Loucy (cell line): Measurements from ENCODE around the gene SYNE1.

ENCODE experiments used
- H2AFZ ChIP-seq: fragments of 200-600 bp; sonication (generic); 2 replicates; pipeline ENCODE4 v1.6.0; 2016; ENCODE audit warnings: antibody characterized with exemption, mild to moderate bottlenecking, low read length, moderate library complexity
- H3F3A ChIP-seq: fragments of 200-600 bp; 2 replicates; pipeline ENCODE4 v1.6.0; 2016; ENCODE audit warnings: antibody characterized with exemption, low read depth, mild to moderate bottlenecking
- H3K27me3 ChIP-seq: fragments of 200-600 bp; sonication (generic); 2 replicates; pipeline ENCODE4 v1.6.1; 2014; ENCODE audit warnings: low read length, mild to moderate bottlenecking; ENCODE audit not compliant: insufficient read depth, poor library complexity, severe bottlenecking
- H3K36me3 ChIP-seq: fragments of 200-600 bp; sonication (generic); 2 replicates; pipeline ENCODE4 v1.6.1; 2016; ENCODE audit warnings: low read length; ENCODE audit not compliant: insufficient read depth
- H3K4me1 ChIP-seq: fragments of 200-600 bp; sonication (generic); 2 replicates; pipeline ENCODE4 v1.5.1; 2014; ENCODE audit warnings: low read length, mild to moderate bottlenecking; ENCODE audit not compliant: insufficient read depth, poor library complexity, severe bottlenecking
- H3K4me2 ChIP-seq: fragments of 200-600 bp; sonication (generic); 2 replicates; pipeline ENCODE4 v1.6.0; 2014; ENCODE audit warnings: antibody characterized with exemption, low read length, low read depth, mild to moderate bottlenecking; ENCODE audit not compliant: poor library complexity, severe bottlenecking
- H3K4me3 ChIP-seq: fragments of 200-600 bp; sonication (generic); 2 replicates; pipeline ENCODE4 v1.5.1; 2014; ENCODE audit warnings: low read length, mild to moderate bottlenecking, mixed read lengths; ENCODE audit not compliant: poor library complexity, severe bottlenecking
- H3K79me2 ChIP-seq: fragments of 200-600 bp; sonication (generic); 2 replicates; pipeline ENCODE4 v1.6.1; 2014; ENCODE audit warnings: low read length; ENCODE audit not compliant: insufficient read depth
- H3K9ac ChIP-seq: fragments of 200-600 bp; sonication (generic); 2 replicates; pipeline ENCODE4 v1.6.0; 2014; ENCODE audit warnings: mild to moderate bottlenecking, low read depth, low read length, moderate library complexity; ENCODE audit not compliant: poor library complexity, severe bottlenecking
- H3K9me2 ChIP-seq: fragments of 200-600 bp; sonication (generic); replicated peaks from 2 replicates; pipeline ENCODE4 v1.6.1; 2016; ENCODE audit warnings: low read depth, low read length, mixed read lengths
- H3K9me3 ChIP-seq: fragments of 200-600 bp; sonication (generic); 2 replicates; pipeline ENCODE4 v1.6.1; 2014; ENCODE audit warnings: mild to moderate bottlenecking, antibody characterized with exemption, low read length, low read depth; ENCODE audit not compliant: insufficient read depth
- H4K20me1 ChIP-seq: fragments of 200-600 bp; sonication (generic); 2 replicates; pipeline ENCODE4 v1.6.0; 2014; ENCODE audit warnings: antibody characterized with exemption, low read length, mild to moderate bottlenecking; ENCODE audit not compliant: insufficient read depth, poor library complexity, severe bottlenecking
- EZH2phosphoT487 ChIP-seq: fragments of 200-600 bp; IDR thresholded peaks from 2 replicates; pipeline ENCODE4 v1.6.1; 2018; ENCODE audit warnings: antibody characterized with exemption, mild to moderate bottlenecking, moderate library complexity, borderline replicate concordance
- TF ChIP-seq, protein P1 (sequence below): fragments of 200-600 bp; sonication (generic); conservative IDR thresholded peaks from 2 replicates; pipeline ENCODE4 v1.5.1; 2014; ENCODE audit warnings: mild to moderate bottlenecking, antibody characterized with exemption, low read length

SYNE1 gene

DNA sequence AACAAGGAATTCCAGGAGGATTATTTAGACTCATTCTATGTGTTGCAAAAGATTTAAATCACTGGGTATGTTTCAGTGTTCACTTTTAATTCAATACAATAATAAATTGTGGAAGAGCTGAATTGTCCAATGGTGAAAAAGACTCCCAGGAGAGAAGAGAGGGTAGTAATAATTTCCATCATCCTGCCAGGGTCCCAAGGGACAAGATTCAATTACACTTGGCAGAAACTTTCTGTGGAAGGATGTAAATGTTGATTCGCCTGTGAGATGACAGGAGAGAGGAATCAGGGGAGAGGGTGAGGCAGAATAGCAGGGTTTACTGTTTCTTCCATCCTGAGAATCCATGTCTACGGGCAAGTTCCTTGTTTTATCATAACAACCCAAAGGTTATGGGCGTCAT, 487.0 kb downstream of the SYNE1 start:
- Histone ChIP-seq H3F3A (no peaks in the 10 kb centered on the region), H2AFZ (no peak overlapping the region), H3K27me3 (no peaks in the 10 kb centered on the region), H3K9me2 (no peaks in the 10 kb centered on the region), H3K79me2 (no peaks in the 10 kb centered on the region), H3K9me3 (no peaks in the 10 kb centered on the region), H3K4me1 (no peaks in the 10 kb centered on the region), H4K20me1 (no peaks in the 10 kb centered on the region), H3K9ac (no peak overlapping the region), H3K4me2 (no peak overlapping the region), H3K4me3 (no peak overlapping the region), H3K36me3 (peaks cover 37% of the 10 kb centered on the region; the same call in 1 of the 2 replicates)
- TF ChIP-seq, protein P1, sequence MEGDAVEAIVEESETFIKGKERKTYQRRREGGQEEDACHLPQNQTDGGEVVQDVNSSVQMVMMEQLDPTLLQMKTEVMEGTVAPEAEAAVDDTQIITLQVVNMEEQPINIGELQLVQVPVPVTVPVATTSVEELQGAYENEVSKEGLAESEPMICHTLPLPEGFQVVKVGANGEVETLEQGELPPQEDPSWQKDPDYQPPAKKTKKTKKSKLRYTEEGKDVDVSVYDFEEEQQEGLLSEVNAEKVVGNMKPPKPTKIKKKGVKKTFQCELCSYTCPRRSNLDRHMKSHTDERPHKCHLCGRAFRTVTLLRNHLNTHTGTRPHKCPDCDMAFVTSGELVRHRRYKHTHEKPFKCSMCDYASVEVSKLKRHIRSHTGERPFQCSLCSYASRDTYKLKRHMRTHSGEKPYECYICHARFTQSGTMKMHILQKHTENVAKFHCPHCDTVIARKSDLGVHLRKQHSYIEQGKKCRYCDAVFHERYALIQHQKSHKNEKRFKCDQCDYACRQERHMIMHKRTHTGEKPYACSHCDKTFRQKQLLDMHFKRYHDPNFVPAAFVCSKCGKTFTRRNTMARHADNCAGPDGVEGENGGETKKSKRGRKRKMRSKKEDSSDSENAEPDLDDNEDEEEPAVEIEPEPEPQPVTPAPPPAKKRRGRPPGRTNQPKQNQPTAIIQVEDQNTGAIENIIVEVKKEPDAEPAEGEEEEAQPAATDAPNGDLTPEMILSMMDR = no peak
- no peak for TF ChIP-seq EZH2phosphoT487

DNA sequence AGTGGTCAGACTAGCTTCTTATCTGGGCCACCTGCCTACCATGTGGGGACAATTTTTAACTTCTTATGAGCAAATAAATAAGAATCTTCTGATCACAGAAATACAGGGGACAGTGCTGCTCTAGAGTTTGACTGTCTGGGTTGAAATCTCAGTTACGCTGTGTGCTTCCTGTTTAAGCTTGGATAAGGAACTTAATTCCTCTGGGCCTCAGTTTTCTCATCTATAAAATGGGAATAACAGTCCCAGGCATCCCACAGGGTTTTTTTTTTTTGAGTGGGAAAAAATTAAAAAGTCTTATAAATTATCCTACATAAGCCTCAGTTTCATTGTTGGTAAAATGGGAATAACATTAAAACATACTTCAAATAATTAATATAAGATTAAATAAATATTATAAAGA, 488.8 kb downstream of the SYNE1 start:
- Histone ChIP-seq H3F3A (no peaks in the 10 kb centered on the region), H3K36me3 (peaks cover 25% of the 10 kb centered on the region; the same call in 1 of the 2 replicates), H3K79me2 (no peaks in the 10 kb centered on the region), H3K9ac (no peak overlapping the region), H3K4me2 (no peak overlapping the region), H3K4me1 (no peaks in the 10 kb centered on the region), H3K9me3 (no peaks in the 10 kb centered on the region), H4K20me1 (no peaks in the 10 kb centered on the region), H3K4me3 (no peak overlapping the region), H2AFZ (no peak overlapping the region), H3K27me3 (no peaks in the 10 kb centered on the region), H3K9me2 (no peaks in the 10 kb centered on the region)
- TF ChIP-seq EZH2phosphoT487 = no peak

DNA sequence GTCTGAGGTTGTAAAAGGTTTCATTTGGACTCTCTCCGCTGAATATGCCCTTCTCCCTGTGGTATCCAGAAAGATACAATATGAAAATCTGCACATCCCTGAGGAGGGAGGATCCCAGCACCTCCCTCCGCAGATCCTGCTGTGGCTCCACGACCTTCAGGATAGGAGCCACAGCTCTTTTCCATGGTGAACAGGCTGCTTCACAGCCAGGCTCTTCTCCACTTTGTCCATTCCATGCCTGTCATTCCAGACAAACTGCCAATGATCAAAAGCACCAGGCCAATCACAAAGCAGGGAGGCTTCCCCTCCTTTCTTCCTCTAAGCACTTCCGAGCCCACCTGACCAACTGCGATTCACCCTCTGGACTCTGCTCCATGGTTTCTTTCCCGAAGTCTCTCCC, 489.9 kb downstream of the SYNE1 start:
- no peaks in the 10 kb centered on the region for H3K9me3 ChIP-seq
- no peaks in the 10 kb centered on the region for H4K20me1 ChIP-seq
- H3K79me2 ChIP-seq = no peaks in the 10 kb centered on the region
- no peak overlapping the region for H3K4me3 ChIP-seq
- H3F3A ChIP-seq = no peaks in the 10 kb centered on the region
- H3K36me3 ChIP-seq = peaks cover 24% of the 10 kb centered on the region; the same call in 1 of the 2 replicates
- H2AFZ ChIP-seq = no peak overlapping the region
- no peaks in the 10 kb centered on the region for H3K4me1 ChIP-seq
- no peak overlapping the region for H3K9ac ChIP-seq
- H3K4me2 ChIP-seq = no peak overlapping the region
- TF ChIP-seq, protein P1 = no peak
- TF ChIP-seq EZH2phosphoT487 = no peak
- H3K9me2 ChIP-seq = no peaks in the 10 kb centered on the region
- H3K27me3 ChIP-seq = no peaks in the 10 kb centered on the region

DNA sequence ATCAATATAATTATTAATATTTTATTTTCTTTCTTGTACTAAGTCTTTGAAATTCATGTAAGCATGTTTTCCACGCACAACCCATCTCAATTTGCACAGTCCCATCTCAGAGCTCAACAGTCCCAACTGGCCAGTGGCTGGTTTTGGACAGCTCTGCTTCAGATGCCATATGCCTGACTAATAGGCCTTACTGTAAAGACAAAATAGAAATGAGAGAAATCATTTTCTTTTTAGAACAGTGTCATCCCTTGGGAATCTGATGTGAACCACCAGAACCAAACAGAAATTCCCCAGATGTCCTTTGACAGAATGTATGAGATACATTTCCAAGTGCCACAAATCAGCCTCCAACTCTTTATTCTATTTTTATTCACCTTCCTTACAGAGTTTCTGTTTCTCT, 490.8 kb downstream of the SYNE1 start:
- H3K4me3 ChIP-seq = no peak overlapping the region
- H3K36me3 ChIP-seq = peaks cover 16% of the 10 kb centered on the region; the same call in 1 of the 2 replicates
- H3K4me2 ChIP-seq = no peak overlapping the region
- H3F3A ChIP-seq = no peaks in the 10 kb centered on the region
- no peak overlapping the region for H3K9ac ChIP-seq
- H2AFZ ChIP-seq = no peak overlapping the region
- no peaks in the 10 kb centered on the region for H3K9me2 ChIP-seq
- H4K20me1 ChIP-seq = no peaks in the 10 kb centered on the region
- no peaks in the 10 kb centered on the region for H3K9me3 ChIP-seq
- no peaks in the 10 kb centered on the region for H3K79me2 ChIP-seq
- TF ChIP-seq, protein P1 = no peak
- no peak for TF ChIP-seq EZH2phosphoT487
- H3K4me1 ChIP-seq = no peaks in the 10 kb centered on the region
- H3K27me3 ChIP-seq = no peaks in the 10 kb centered on the region
